ENCODE data around the gene CEP152.

The CEP152 gene

DNA sequence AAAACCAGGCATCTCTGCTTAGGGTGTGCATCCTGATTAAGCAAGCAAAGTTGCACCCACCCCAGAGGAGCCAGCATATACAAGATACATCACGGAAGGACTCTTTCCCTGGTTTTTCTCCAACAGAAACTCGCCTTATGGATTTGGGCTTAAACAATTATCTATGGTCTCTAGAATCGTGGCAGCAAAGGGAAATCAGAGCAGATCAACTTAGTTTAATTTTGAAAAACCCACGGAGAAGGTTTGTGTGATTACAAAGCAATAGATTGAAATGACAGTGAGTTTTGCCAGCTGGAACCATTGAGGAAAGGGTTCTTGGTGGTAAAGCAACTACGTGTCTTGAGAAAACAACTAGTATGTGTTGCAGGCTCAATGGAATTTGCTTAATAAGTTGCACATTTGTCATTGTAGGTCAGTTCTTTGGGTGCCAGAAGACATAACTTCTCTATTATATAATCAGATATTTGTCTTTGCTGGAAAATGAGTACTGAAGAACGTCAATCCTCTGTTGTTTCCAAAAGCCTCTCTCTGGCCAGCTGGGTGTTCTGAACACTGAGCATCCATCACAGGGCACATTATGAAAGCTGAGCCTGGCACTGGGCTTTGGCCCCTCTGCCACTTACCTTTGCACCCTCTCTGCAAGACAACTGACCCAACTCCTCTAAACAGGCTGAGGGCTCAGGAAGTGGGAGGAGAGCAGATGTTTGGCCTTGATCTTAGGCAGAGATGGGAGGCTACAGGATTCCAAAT is 89.6 kb downstream of the CEP152 start:
- Histone ChIP-seq H3K27ac (ENCODE audit: extremely low read depth, low read depth, low read length) (no peak overlapping the region), H3K4me3 (ENCODE audit: low read depth, low read length) (no peak overlapping the region), H3K36me3 (ENCODE audit: control insufficient read depth in 2 of 2, insufficient read depth in 1 of 2, low read length in 2 of 2) (no peaks in the 10 kb centered on the region), H3K4me1 (ENCODE audit: control insufficient read depth, insufficient read depth, low read length) (no peaks in the 10 kb centered on the region), H3K9me3 (ENCODE audit: control insufficient read depth, insufficient read depth, low read depth, low read length) (no peaks in the 10 kb centered on the region)
- ChIA-PET POLR2A (no interaction called here), CTCF (interaction anchor here (0.6 kb wide), 1 partner anchor 12 kb away, joined by 4 read pairs; no protein-coding TSS in a partner anchor)
- TF ChIP-seq MZF1 (tag by site-specific recombination; IDR thresholded peaks at IDR 0.05; ENCODE audit: borderline replicate concordance) (no peak), ZNF157 (tag by site-specific recombination; IDR thresholded peaks at IDR 0.05) (no peak), ZNF843 (tag by site-specific recombination; IDR thresholded peaks at IDR 0.05) (no peak), ZNF626 (tag by site-specific recombination; IDR thresholded peaks at IDR 0.05) (no peak), PRDM1 (tag by site-specific recombination; IDR thresholded peaks at IDR 0.05) (no peak), GLI4 (tag by site-specific recombination; IDR thresholded peaks at IDR 0.05) (no peak), ZNF549 (tag by site-specific recombination; IDR thresholded peaks at IDR 0.05) (no peak)
- TF ChIP-seq, protein P1, sequence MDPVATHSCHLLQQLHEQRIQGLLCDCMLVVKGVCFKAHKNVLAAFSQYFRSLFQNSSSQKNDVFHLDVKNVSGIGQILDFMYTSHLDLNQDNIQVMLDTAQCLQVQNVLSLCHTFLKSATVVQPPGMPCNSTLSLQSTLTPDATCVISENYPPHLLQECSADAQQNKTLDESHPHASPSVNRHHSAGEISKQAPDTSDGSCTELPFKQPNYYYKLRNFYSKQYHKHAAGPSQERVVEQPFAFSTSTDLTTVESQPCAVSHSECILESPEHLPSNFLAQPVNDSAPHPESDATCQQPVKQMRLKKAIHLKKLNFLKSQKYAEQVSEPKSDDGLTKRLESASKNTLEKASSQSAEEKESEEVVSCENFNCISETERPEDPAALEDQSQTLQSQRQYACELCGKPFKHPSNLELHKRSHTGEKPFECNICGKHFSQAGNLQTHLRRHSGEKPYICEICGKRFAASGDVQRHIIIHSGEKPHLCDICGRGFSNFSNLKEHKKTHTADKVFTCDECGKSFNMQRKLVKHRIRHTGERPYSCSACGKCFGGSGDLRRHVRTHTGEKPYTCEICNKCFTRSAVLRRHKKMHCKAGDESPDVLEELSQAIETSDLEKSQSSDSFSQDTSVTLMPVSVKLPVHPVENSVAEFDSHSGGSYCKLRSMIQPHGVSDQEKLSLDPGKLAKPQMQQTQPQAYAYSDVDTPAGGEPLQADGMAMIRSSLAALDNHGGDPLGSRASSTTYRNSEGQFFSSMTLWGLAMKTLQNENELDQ (tag by site-specific recombination; IDR thresholded peaks at IDR 0.05; ENCODE audit: low read depth): no peak

DNA sequence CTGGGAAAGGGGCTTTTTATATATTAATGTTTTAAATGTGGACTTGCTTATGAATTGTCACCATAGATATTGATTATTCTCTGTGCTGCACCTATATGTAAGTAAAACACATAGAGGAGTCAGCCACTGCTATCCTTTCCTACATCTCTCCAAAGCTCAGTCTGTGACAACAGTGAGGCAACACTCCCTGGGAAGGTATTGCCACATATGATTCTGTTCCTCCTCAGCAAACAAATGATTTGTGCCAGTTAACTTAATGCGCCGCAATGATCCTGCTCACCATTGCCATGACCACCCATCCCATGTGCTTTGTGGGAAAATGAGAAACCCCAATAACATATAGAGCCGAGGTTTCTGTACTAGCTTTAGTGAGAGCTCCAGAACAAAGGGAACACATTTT is 90.2 kb downstream of the CEP152 start:
- H3K27ac ChIP-seq (ENCODE audit: extremely low read depth, low read depth, low read length): no peak overlapping the region
- no peak overlapping the region for H3K4me3 ChIP-seq (ENCODE audit: low read depth, low read length)
- no peaks in the 10 kb centered on the region for H3K9me3 ChIP-seq (ENCODE audit: control insufficient read depth, insufficient read depth, low read depth, low read length)
- ChIA-PET POLR2A (no interaction called here), CTCF (no interaction called here)
- no peaks in the 10 kb centered on the region for H3K4me1 ChIP-seq (ENCODE audit: control insufficient read depth, insufficient read depth, low read length)
- no peak for TF ChIP-seq ZNF274 (IDR thresholded peaks at IDR 0.05; ENCODE audit: low read length)
- no peak for TF ChIP-seq ZNF274 (tag by site-specific recombination; IDR thresholded peaks at IDR 0.05; ENCODE audit: borderline replicate concordance)
- no peak for TF ChIP-seq BCL11A (tag by site-specific recombination; IDR thresholded peaks at IDR 0.05; ENCODE audit: low read depth)
- TF ChIP-seq HIC1 (tag by site-specific recombination; IDR thresholded peaks at IDR 0.05): no peak
- TF ChIP-seq SETDB1 (IDR thresholded peaks at IDR 0.05; ENCODE audit: insufficient read length, low read length): no peak
- TF ChIP-seq ZNF335 (tag by site-specific recombination; conservative IDR thresholded peaks at IDR 0.05): no peak
- TF ChIP-seq ZSCAN16 (tag by site-specific recombination; IDR thresholded peaks at IDR 0.05): no peak
- no peak for TF ChIP-seq ZBTB1 (tag by site-specific recombination; IDR thresholded peaks at IDR 0.05)
- TF ChIP-seq ZNF530 (tag by site-specific recombination; IDR thresholded peaks at IDR 0.05; ENCODE audit: low read depth): no peak
- TF ChIP-seq BCL6B (tag by site-specific recombination; IDR thresholded peaks at IDR 0.05): no peak
- no peaks in the 10 kb centered on the region for H3K36me3 ChIP-seq (ENCODE audit: control insufficient read depth in 2 of 2, insufficient read depth in 1 of 2, low read length in 2 of 2)

Data from HEK293 (cell line).